Measurements from ENCODE around the gene SIK1.
"Not testable (repeated sequence)": the region's sequence is repeated elsewhere in the genome, so short reads cannot be mapped to it uniquely, and the experiment has no call there.

Gene SIK1

GRCh38 chr21:43439316-43440075 lies 12.6 kb upstream of the SIK1 start:
- DNase-seq = not testable (repeated sequence)

GRCh38 chr21:43436272-43436671 lies 9.3 kb upstream of the SIK1 start:
- not testable (repeated sequence) for DNase-seq

- not testable (repeated sequence) for DNase-seq
These were observed 6.6 kb upstream of the SIK1 start for GRCh38 chr21:43433340-43434136.

DNA sequence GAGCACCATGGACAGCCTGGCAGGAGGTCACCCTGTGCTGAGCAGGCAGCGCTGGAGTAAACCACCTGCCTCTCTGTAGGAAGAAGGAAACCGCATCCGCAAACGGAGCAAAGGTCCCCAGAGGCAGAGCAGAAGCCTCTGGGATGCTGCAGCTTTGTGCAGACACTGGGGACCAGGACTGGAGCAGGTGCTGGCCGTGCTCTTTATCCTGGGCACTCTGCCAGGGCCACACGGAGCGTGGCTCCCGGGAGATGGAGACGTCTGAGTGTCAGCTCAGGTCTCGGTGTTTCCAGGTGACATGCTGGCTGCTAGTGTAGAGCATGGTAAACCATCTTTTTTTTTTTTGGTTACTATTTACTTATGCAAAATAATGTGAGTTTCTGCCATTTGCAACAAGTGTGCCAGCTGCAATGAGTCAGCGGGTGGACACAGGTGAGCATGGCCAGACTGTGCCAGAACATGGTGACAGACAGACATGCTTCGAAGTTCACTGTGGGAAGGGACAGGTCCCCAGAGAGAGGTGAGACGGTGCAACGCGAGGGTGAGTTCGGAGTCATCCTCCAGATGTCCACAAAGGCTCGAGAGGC lies 4.0 kb upstream of the SIK1 start:
- not testable (repeated sequence) for DNase-seq

DNA sequence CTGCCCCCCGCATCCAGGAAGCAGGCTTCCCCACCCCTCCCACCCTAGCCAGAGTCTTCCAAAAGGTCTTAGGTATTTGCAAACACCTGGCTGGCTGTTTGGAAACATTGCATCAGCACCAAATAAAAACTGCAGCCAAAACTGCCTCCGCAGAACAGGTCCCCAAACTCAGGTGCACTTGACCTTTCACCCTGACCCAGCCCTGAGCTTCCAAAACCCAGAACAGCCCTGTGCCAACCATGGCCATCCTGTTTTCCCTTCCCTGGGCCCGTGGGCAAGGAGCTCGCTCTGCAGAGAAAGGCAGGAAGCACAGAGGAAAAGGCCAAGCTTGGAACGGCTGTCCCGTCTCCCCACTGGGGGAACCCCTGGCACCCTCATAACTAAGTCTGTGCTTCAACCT lies 2.0 kb upstream of the SIK1 start:
- not testable (repeated sequence) for DNase-seq

DNA sequence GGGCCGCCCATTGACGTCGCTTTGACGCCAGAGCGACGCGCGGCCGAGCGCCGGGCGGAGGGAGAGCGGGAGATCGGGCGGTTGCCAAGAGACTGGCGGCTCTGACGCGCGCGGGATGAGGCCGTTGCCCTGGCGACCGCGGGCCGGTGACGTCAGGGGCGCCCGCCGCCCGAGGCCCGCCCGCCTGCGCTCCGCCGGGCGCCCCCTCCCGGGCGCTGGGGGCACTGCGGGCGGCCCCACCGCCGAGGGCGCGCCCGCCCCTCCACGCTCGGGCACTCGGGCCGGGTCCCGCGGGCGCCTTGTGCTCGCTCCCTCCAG lies 270 bp upstream of the SIK1 start:
- not testable (repeated sequence) for DNase-seq

- not testable (repeated sequence) for DNase-seq
These were observed 927 bp downstream of the SIK1 start for GRCh38 chr21:43426004-43426403.

GRCh38 chr21:43419475-43419874 lies 7.5 kb downstream of the SIK1 start:
- not testable (repeated sequence) for DNase-seq

DNA sequence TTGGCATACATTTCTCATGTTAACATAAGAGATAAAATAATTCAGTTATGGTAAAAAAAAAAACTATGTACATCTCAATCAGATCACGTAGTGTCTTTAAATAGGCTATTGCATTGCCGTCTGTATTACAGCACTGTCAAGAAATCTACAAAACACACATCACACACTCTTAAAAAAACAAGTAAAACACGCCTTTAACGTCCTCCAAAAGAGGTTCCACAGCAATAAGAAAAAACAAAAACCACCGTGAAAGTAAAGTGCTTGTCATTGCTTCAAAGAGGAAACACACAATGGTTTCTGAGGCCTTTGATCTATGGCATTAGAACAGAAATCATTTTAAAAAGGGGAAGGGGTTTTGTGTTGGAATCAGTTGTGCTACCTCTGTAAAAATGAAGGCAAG lies 12.4 kb downstream of the SIK1 start:
- DNase-seq = not testable (repeated sequence)

DNA sequence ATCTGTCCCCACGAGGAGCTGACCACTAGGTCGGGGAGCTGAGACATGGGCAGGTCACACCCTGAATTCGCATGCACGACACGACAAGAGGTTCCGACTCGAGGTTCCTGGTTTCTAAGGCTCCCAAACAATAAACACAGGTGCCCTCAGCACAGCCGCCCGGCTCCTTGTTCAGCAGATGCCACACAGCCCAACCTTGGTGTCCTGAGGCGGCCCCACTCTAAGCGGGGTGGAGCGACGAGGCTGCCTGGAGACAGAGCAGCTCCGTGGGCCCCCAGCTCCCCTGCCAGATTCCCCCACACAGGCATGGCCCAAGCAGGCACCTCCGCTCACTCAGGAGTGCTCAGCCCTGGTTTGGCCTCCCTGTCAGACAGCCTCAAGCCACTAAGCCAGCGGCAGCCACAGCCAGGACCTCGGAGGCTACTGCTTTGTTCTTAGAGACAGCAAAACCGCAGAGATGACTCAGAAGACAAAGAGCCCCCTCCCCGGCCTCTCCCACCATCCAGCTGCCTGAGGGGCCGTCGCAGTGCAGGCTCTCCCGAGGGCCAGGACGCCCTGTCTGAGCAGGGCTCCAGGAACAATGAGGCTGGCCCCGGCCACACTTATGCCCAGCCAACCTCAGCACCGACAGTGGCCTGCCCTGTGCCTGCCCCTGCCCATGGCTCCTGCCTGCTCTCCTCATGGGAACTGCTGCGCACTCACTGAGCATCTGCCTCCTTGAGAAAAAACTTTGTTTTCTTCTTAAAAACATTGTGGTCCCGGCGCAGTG lies 14.7 kb downstream of the SIK1 start:
- DNase-seq = not testable (repeated sequence)

- not testable (repeated sequence) for DNase-seq
These were observed 16.4 kb downstream of the SIK1 start for GRCh38 chr21:43410456-43411068.

DNA sequence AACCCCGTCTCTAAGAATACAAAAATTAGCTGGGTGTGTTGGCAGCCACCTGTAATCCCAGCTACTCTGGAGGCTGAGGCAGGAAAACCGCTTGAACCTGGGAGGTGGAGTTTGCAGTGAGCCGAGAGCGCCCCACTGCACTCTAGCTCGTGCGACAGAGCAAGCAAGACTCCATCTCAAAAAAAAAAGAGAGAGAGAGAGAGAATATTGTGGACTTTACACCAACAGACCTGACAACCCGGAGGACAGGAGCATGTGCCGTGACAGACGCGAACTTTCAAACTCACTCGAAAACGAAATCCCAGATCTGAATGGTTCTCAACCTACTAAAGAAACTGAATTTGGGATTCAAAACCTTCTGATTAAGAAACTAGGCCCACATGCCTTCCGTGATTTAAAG lies 19.8 kb downstream of the SIK1 start:
- not testable (repeated sequence) for DNase-seq

GRCh38 chr21:43404450-43404849 lies 22.5 kb downstream of the SIK1 start:
- not testable (repeated sequence) for DNase-seq

- DNase-seq = not testable (repeated sequence)
These were observed 23.1 kb downstream of the SIK1 start for GRCh38 chr21:43403651-43404430.

GRCh38 chr21:43401125-43401524 lies 25.8 kb downstream of the SIK1 start:
- DNase-seq = not testable (repeated sequence)

DNA sequence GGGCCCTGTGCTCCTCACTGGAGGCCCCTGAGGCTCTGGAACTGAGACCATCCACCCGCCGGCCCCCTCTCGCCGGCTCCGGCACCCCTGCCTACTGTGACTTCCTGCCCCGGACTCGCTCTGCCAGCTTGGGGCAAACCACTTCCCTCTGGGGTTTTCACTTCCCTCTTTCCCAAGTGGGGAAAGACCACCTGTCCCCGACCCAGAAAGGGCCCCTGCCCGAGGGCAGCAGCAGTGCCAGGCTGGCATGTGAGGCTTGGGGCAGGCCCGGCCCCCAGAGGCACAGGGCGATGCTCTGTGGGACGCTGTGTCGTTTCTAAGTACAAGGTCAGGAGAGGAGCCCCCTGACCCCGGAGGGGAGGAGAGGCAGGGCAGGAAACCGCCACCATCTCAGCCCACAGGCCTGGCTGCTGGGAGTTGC lies 27.3 kb downstream of the SIK1 start:
- DNase-seq = not testable (repeated sequence)

GRCh38 chr21:43399136-43399535 lies 27.8 kb downstream of the SIK1 start:
- DNase-seq = not testable (repeated sequence)

DNA sequence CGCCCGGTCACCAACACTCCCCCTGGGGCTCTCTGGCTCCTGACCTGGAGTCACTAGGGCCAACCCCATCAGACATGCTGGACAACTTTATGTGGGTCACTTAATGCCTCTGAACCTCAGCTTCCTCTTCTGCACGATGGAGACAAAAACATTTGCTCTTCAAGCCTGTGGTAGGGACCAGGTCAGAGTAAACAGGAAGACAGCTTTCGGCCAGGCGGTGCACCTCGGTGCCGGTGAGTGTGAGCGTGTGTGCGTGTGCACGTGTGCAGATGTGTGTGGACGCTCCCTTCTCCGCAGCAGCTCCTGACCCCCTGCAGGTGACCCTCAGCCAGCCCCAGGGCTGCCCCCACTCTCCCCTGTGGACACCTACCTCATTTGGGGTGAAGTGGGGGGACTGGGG lies 28.4 kb downstream of the SIK1 start:
- not testable (repeated sequence) for DNase-seq

DNA sequence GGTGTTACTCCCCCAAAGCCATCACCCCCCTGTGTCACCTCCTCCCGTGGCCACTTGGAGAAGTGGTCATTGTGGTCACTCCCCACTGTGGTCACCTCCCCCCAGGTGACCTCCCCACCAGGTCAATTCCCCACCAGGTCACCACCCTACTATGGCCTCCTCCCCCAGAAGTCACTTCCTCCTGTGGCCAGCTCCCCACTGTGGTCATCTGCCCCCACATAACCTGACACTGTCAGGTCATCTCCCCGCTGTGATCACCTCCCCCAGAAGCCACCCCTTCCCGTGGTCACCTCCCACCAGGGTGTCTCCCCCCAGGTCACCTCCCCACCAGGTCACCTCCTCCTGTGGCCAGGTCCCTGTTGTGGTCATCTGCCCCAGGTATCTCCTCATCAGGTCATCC lies 28.9 kb downstream of the SIK1 start:
- DNase-seq = not testable (repeated sequence)

GRCh38 chr21:43397439-43397808 lies 29.5 kb downstream of the SIK1 start:
- not testable (repeated sequence) for DNase-seq

- DNase-seq = not testable (repeated sequence)
These were observed 30.0 kb downstream of the SIK1 start for GRCh38 chr21:43396788-43397438.
